ENCODE measurements around the gene PALM.

DNA sequence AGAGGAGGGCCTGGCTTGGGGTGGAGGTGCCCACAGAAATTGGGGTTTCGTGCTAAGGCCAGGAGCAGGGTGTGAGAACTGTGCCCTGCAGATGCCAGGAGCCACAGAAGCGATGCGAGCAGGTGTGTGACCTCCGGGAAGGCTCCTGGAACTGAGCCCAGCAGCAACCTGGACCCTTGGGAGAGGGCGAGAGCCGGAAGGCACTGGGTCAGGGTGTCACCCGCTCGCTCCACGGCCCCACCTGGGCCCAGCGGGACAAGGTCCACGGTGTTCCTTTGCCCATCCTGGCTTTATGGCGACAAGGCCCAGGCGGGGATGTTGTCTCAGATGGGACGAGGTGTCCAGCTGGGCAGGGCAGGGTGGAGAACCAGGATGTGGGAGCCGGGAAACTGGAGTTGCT lies 46.3 kb downstream of the PALM start:
- TF ChIP-seq, protein P1, sequence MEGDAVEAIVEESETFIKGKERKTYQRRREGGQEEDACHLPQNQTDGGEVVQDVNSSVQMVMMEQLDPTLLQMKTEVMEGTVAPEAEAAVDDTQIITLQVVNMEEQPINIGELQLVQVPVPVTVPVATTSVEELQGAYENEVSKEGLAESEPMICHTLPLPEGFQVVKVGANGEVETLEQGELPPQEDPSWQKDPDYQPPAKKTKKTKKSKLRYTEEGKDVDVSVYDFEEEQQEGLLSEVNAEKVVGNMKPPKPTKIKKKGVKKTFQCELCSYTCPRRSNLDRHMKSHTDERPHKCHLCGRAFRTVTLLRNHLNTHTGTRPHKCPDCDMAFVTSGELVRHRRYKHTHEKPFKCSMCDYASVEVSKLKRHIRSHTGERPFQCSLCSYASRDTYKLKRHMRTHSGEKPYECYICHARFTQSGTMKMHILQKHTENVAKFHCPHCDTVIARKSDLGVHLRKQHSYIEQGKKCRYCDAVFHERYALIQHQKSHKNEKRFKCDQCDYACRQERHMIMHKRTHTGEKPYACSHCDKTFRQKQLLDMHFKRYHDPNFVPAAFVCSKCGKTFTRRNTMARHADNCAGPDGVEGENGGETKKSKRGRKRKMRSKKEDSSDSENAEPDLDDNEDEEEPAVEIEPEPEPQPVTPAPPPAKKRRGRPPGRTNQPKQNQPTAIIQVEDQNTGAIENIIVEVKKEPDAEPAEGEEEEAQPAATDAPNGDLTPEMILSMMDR (IDR thresholded peaks at IDR 0.05), result no peak
- no peak for TF ChIP-seq POLR2A (IDR thresholded peaks at IDR 0.05)
